ENCODE data around the gene MDFI.

The MDFI gene

GRCh38 chr6:41638002-41638934 is at the start of gene MDFI:
Gene MDFI, plus strand, starts transcription at chr6:41638468. Its CDS starts 282 bp downstream, at chr6:41638750.
- DNase-seq: no peak

- no peak for DNase-seq
Observed at GRCh38 chr6:41589223-41589622, 49.0 kb upstream of the MDFI start.

- no peak for DNase-seq
Observed at GRCh38 chr6:41589636-41590622, 48.3 kb upstream of the MDFI start.

GRCh38 chr6:41591122-41591521 is 47.1 kb upstream of the MDFI start:
- DNase-seq: no peak

- no peak for DNase-seq
Observed at GRCh38 chr6:41591859-41592502, 46.3 kb upstream of the MDFI start.

- no peak for DNase-seq
Observed at GRCh38 chr6:41593406-41593805, 44.9 kb upstream of the MDFI start.

GRCh38 chr6:41593839-41594238 is 44.4 kb upstream of the MDFI start:
- DNase-seq: no peak

- no peak for DNase-seq
Observed at GRCh38 chr6:41594326-41594725, 43.9 kb upstream of the MDFI start.

GRCh38 chr6:41594766-41595165 is 43.5 kb upstream of the MDFI start:
- no peak for DNase-seq

GRCh38 chr6:41595166-41595565 is 43.1 kb upstream of the MDFI start:
- no peak for DNase-seq

- DNase-seq: no peak
Observed at GRCh38 chr6:41596096-41596685, 42.1 kb upstream of the MDFI start.

GRCh38 chr6:41596807-41597206 is 41.5 kb upstream of the MDFI start:
- no peak for DNase-seq

GRCh38 chr6:41597246-41598000 is 40.8 kb upstream of the MDFI start:
- DNase-seq: no peak

- no peak for DNase-seq
Observed at GRCh38 chr6:41598670-41599014, 39.6 kb upstream of the MDFI start.

- DNase-seq: no peak
Observed at GRCh38 chr6:41599015-41599851, 39.0 kb upstream of the MDFI start.

GRCh38 chr6:41599852-41600445 is 38.3 kb upstream of the MDFI start:
- DNase-seq: no peak

- DNase-seq: no peak
Observed at GRCh38 chr6:41600499-41601247, 37.6 kb upstream of the MDFI start.

GRCh38 chr6:41601248-41601549 is 37.1 kb upstream of the MDFI start:
- no peak for DNase-seq

- no peak for DNase-seq
Observed at GRCh38 chr6:41602422-41602743, 35.9 kb upstream of the MDFI start.

Data from GF-D8 (cell line).